H54 (cell line): Measurements from ENCODE around the gene PKP1.

Source experiments
- DNase-seq: peaks from one replicate; pipeline ENCODE4 v3.0.0; 2011; ENCODE audit warnings: low spot score, mixed read lengths; ENCODE audit not compliant: insufficient read length
- FAIRE-seq: peaks from 3 replicates; lab custom pipeline; 2011; peaks lifted over from hg19 to GRCh38; lab: Jason Lieb, UNC
- POLR2A ChIP-seq: IDR thresholded peaks from 2 replicates; pipeline ENCODE4 v1.6.1; 2011; ENCODE audit warnings: low read depth, mild to moderate bottlenecking, low read length

PKP1 gene

DNA sequence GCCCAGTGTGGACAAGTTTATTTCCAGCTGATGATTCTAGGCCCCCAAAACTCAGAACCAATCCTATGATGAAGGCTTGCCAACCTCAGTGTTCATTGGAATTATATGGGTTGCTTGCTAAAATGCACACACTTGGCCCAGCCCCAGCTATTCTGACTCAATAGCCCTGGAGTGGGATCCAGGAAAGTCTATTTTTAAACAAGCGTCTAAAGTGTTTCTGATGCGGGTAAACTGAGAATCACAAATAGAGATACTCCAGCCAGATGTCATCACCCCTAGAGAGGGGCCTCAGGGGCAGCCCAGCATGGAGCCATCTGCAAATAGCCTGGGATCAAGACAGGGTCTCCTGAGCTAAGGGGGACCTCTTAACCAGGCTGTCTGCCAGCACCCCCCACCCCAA is 46.0 kb downstream of the PKP1 start:
- FAIRE-seq (no peak), DNase-seq (no peak)
- no peak for TF ChIP-seq POLR2A

DNA sequence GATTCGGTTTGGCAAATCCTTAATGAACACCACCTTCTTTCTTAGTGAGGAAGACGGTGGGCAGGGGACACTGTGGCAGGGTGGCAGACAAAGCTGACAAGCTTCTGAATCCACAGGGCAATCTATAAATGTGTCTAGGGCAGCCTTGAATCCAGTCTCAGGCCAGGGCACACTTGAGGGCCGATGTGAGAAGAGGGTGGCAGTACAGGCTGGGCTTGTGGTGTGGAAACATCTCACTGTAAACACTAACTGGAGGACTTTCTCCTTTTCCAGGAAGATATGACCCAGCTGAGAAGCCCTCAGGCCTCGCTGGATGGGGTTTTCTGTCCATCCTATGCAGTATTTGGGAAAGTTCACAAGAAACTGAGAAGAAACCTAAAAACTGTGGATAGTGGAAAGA is 46.5 kb downstream of the PKP1 start:
- FAIRE-seq (no peak), DNase-seq (no peak)
- no peak for TF ChIP-seq POLR2A

GRCh38 chr1:201330541-201330940 is 47.2 kb downstream of the PKP1 start:
- FAIRE-seq = no peak
- no peak for DNase-seq
- no peak for TF ChIP-seq POLR2A

- no peak for FAIRE-seq
- no peak for TF ChIP-seq POLR2A
- no peak for DNase-seq
Observed at GRCh38 chr1:201331166-201331565, 47.9 kb downstream of the PKP1 start.

DNA sequence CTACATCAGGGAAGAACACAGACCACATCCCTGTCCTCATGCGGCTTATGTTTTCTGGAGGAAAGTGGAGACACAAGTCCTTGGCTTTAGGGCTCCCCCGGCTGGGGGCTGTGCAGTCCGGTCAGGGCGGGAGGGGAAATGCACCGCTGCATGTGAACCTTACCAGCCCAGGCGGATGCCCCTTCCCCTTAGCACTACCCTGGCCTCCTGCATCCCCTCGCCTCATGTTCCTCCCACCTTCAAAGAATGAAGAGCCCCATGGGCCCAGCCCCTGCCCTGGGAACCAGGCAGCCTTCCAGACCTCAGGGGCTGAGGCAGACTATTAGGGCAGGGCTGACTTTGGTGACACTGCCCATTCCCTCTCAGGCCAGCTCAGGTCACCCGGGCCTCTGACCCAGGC is 48.7 kb downstream of the PKP1 start:
- DNase-seq = no peak
- no peak for FAIRE-seq
- no peak for TF ChIP-seq POLR2A

GRCh38 chr1:201332616-201333335 is 49.5 kb downstream of the PKP1 start:
- no peak for TF ChIP-seq POLR2A
- FAIRE-seq = no peak
- no peak for DNase-seq

DNA sequence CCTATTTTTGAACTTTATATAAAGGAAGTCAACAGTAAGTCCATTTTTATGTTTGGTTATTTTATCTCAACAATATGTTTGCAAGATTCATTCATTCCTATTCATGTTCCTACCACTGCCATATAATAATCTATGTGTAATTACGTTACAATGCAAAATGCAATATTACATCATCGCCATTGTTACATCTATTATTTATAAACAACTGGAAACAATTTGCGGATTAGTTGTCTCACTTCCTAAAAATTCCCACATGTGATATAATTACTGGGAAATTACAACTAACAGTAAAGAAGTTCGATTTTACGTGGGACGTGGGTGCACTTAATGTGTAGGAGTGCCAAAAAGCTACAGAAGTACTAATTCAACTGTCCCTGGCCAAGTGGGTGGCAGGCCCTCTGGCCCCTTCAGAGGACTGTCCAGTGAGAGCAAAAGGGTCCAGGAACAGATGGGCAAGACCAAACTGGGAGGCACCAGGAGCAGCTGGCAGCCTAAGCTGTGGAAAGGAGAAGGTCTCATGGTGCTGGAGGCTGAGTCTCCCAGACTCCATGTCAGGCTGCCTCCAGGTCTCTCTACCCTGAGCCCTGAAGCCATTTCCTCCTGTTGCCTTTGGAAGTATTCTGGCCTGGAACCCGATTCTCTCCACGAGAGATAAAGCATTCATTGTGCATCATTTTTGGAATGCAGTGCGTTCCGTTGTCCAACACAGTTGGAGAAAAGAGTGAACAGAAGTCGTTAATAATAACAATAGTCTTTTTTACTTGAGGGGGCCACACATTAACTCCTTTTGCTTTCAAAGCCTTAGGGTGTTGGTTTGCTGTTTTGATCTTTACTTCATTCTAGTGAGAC is 51.2 kb downstream of the PKP1 start:
- FAIRE-seq = no peak
- DNase-seq = no peak
- no peak for TF ChIP-seq POLR2A

DNA sequence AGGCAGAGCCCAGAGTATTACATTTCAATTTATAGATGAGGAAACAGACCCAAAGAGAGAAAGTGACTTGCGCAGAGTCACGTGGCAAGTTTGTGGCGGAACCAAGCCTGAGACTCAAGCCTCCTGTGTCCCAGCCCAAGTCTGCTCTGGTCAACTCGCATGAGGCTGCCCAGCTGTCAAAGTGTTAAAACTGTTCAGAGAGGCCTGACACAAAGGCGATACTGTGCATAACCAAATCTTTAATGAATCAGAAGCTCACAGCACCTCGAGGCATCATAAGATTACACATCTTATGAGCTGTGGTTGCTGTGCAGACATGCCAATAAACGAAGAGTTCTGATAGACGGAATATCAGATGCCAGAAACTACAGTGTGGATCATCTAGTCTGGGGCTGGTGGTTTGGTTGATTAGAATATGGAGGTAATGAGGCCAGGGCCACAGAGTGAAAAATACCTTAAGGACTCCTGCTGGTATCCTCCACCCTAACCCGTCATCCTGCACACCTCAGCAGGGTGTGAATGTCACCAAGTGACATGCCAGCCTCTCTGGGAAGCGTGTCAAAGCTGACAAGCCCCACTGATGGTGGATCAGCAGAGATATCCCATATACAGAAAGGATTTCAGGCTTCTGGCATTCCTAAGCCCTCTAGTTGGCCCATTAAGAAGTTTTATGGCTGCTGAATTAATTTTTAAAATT is 52.0 kb downstream of the PKP1 start:
- no peak for FAIRE-seq
- no peak for TF ChIP-seq POLR2A
- DNase-seq = no peak

DNA sequence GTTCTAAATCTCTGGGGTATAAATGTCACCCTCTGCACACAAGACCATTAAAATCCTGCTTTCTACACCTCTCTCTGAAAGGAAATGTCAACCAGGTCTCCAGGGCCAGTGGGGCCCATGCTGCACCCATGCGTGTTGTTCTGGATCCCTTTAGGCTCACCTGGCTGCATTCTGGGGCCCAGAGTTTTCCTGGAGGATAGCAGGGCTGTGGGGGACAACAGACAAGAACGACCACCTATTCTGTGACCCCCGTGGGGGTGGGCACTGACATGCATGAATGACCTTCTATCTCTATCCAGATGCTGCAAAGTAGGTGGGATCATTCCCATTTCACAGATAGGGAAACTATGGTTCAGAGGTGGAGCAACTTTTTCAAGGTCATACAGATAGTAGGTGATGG is 52.6 kb downstream of the PKP1 start:
- DNase-seq (no peak), FAIRE-seq (no peak)
- no peak for TF ChIP-seq POLR2A

DNA sequence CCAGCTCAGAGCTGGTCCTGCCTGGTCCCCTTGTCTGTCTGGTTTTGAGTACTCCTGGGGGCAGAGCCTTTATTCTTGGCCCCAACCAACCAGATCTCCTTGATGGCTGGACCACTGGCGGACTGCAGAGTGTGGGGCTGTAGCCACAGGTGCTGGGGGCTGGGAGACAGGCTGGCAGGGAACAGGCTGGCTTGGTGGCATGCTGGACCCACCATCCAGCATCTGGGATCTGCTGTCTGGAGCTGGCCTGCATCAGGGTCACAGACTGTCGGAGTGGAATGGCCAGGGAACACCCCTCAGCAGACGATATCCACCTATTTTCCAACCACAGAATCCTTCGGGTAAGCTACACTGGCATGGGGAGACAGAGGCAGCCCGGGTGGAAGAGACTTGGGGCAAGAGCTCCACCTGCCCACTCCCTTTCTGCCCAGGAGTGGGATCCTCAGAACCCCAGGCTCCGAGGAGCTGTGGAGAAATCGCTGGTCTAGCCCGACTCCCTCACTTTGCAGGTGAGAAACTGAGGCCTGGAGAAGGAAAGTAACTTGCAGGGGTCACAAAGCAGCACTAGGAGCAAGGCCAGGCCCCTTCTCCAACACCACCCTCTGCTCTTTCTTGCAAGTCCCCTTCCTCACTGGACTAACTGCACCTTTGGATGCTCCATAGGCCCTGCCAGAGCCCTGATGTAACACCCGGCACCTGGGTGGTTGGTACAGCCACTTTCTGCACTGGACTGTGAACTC is 53.6 kb downstream of the PKP1 start:
- no peak for TF ChIP-seq POLR2A
- DNase-seq (no peak), FAIRE-seq (no peak)

DNA sequence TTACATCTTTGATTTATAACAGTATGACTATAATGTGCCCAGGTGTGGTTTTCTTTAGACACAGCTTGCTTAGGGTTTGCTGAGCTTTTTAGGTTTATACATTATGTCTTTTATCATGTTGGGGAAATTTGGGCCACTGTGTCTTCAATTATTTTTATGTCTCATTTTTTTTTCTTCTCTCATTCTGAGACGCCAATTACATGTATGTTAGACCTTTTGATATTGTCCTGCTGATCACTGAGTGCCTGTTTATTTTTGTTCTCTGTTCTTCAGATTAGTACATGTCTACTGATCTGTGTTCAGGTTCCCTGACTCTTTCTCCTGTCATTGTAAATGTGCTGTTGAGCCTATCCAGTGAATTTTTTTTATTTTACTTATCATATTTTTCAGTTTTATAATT is 58.1 kb downstream of the PKP1 start:
- DNase-seq (no peak), FAIRE-seq (no peak)
- TF ChIP-seq POLR2A = no peak

DNA sequence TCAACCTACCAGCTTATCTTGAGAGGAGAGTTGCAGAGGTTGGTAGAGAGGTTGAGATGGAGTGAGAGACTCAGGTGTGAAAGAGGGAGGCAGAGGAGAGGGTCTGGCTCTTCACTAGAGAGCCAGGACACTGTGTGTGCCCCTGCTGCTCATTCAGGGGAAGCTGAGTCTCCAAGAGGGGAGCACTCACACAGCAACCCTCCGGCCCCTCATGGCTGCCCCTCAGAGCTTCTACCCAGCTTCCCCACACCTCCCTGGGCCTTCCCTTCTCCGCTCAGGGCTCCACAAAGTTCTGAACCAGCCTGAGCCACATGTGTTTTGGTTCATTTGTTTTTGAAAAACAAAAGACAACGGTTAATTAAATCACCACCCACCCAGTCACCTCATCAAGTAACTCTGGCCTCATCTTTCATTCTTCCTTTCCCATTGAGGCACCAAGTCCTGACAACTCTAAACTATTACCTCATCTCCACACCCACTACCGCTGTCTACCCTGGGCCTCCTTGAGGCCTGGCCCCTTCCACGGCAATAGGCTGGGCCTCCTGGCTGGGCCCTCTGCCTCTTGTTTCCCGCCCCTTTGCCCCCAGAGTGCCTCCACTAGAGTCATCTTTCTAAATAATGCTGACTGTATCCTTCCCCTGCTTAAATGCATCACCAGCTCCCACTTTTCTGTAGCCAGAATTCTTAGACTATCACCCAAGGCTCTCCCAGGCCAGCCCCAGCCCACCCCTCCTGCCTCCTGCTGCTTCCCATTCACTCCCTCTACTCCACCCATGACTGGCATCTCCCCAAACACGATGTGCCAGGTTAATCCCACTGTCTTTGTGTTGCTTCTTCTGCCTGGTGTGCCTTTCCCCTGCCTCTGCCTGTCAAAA is 61.1 kb downstream of the PKP1 start:
- FAIRE-seq (no peak), DNase-seq (no peak)
- TF ChIP-seq POLR2A = no peak

- TF ChIP-seq POLR2A = no peak
- DNase-seq (no peak), FAIRE-seq (no peak)
Observed at GRCh38 chr1:201345081-201345355, 61.7 kb downstream of the PKP1 start.
